Muscle of leg (tissue), 9 donors: ENCODE data around the gene ZKSCAN3. TPM values are rescaled to one million over a fixed set of nuclear protein-coding genes. Genes with fewer than 3 reads are reported as not detected.

ENCODE experiments used
- polyA plus RNA-seq, 8 donors: library from polyadenylated mRNA; unstranded; fragments of 120-200 nt; gene quantifications; one replicate each; pipeline versions ENCODE4 v1.2.1 to v1.2.3, GENCODE V29; 2013; ENCODE audit warnings: inconsistent platforms in 1 of 8, low replicate concordance in 1 of 8; ENCODE audit not compliant: insufficient read length in 8 of 8, insufficient read depth in 1 of 8
- total RNA-seq: library from RNA; stranded (reverse); fragments of 120-200 nt; gene quantifications from one replicate; pipeline ENCODE4 v1.2.4, GENCODE V29; 2013

ZKSCAN3 gene
- total and polyA plus RNA-seq, 9 donors, result 5.0 to 8.2 (median 6.0) TPM

Other genes starting within 250 kb of the ZKSCAN3 start
- 4.8 TPM for gene ZSCAN16, start 225.3 kb upstream of the ZKSCAN3 start, total RNA-seq
- 1 to 10 TPM; 2.8 to 4.0 (median 3.6) TPM for gene ZSCAN16, start 225.3 kb upstream of the ZKSCAN3 start, polyA plus RNA-seq
- gene ZKSCAN8, start 208.1 kb upstream of the ZKSCAN3 start, total RNA-seq, result 21.8 TPM
- 10 to 100 TPM; 17.1 to 24.4 (median 20.0) TPM for gene ZKSCAN8, start 208.1 kb upstream of the ZKSCAN3 start, polyA plus RNA-seq
- 20.4 TPM for gene ZSCAN9, start 124.7 kb upstream of the ZKSCAN3 start, total RNA-seq
- gene ZSCAN9, start 124.7 kb upstream of the ZKSCAN3 start, polyA plus RNA-seq, result 10 to 100 TPM; 19.2 to 22.6 (median 19.9) TPM
- gene ZKSCAN4, start 97.7 kb upstream of the ZKSCAN3 start, total RNA-seq, result 7.0 TPM
- gene ZKSCAN4, start 97.7 kb upstream of the ZKSCAN3 start, polyA plus RNA-seq, result 1 to 10 TPM; 4.8 to 6.2 (median 5.5) TPM
- 0.71 TPM for gene NKAPL, start 90.7 kb upstream of the ZKSCAN3 start, total RNA-seq
- gene NKAPL, start 90.7 kb upstream of the ZKSCAN3 start, polyA plus RNA-seq, result 1 to 10 TPM in 4 of 8 donors, under 1 TPM in 4; 0.64 to 1.4 (median 1.0) TPM
- gene ZSCAN26, start 82.8 kb upstream of the ZKSCAN3 start, total RNA-seq, result 24.6 TPM
- 10 to 100 TPM; 15.4 to 22.0 (median 19.0) TPM for gene ZSCAN26, start 82.8 kb upstream of the ZKSCAN3 start, polyA plus RNA-seq
- 6.3 TPM for gene PGBD1, start 68.4 kb upstream of the ZKSCAN3 start, total RNA-seq
- gene PGBD1, start 68.4 kb upstream of the ZKSCAN3 start, polyA plus RNA-seq, result 1 to 10 TPM; 5.9 to 7.4 (median 6.2) TPM
- gene ZSCAN31, start 13.8 kb upstream of the ZKSCAN3 start, total RNA-seq, result 11.9 TPM
- gene ZSCAN31, start 13.8 kb upstream of the ZKSCAN3 start, polyA plus RNA-seq, result 1 to 10 TPM; 5.7 to 9.3 (median 7.5) TPM
- gene ZSCAN12, start 49.8 kb downstream of the ZKSCAN3 start, total RNA-seq, result 8.2 TPM
- gene ZSCAN12, start 49.8 kb downstream of the ZKSCAN3 start, polyA plus RNA-seq, result 1 to 10 TPM; 4.4 to 6.6 (median 5.1) TPM
- gene ZSCAN23, start 93.5 kb downstream of the ZKSCAN3 start, total RNA-seq, result 5.5 TPM
- gene ZSCAN23, start 93.5 kb downstream of the ZKSCAN3 start, polyA plus RNA-seq, result 1 to 10 TPM; 3.1 to 6.5 (median 5.5) TPM
- not detected for gene GPX6, start 165.8 kb downstream of the ZKSCAN3 start, total RNA-seq
- gene GPX6, start 165.8 kb downstream of the ZKSCAN3 start, polyA plus RNA-seq, result not detected
- not detected for gene GPX5, start 175.9 kb downstream of the ZKSCAN3 start, total RNA-seq
- gene GPX5, start 175.9 kb downstream of the ZKSCAN3 start, polyA plus RNA-seq, result not detected